WTC11 (cell line): ENCODE measurements around the gene B3GAT1. TPM values are rescaled to one million over a fixed set of nuclear protein-coding genes. Genes with fewer than 3 reads are reported as not detected.

Source experiments
- CBFB ChIP-seq: sonication (generic); formaldehyde crosslinking; IDR thresholded peaks from 2 replicates; pipeline ENCODE4 v1.8.1; 2022; ENCODE audit warnings: mild to moderate bottlenecking, low read depth, missing genetic modification reagents
- EMX1 ChIP-seq: fragments of 250-450 bp; sonication (Bioruptor Pico); IDR thresholded peaks from 2 replicates; pipeline ENCODE4 v1.8.0; 2021; ENCODE audit warnings: mild to moderate bottlenecking
- GABPB1 ChIP-seq: sonication (generic); formaldehyde crosslinking; IDR thresholded peaks from 2 replicates; pipeline ENCODE4 v1.8.1; 2023; ENCODE audit warnings: mild to moderate bottlenecking, missing genetic modification reagents
- SMAD4 ChIP-seq: sonication (generic); formaldehyde crosslinking; IDR thresholded peaks from 2 replicates; pipeline ENCODE4 v1.8.0; 2022; ENCODE audit warnings: mild to moderate bottlenecking, missing genetic modification reagents
- TEAD1 ChIP-seq: sonication (generic); formaldehyde crosslinking; IDR thresholded peaks from 2 replicates; pipeline ENCODE4 v1.8.0; 2022; ENCODE audit warnings: mild to moderate bottlenecking, missing genetic modification reagents
- TEAD4 ChIP-seq: sonication (generic); formaldehyde crosslinking; IDR thresholded peaks from 2 replicates; pipeline ENCODE4 v1.8.0; 2022; ENCODE audit warnings: mild to moderate bottlenecking, missing genetic modification reagents
- ZNF219 ChIP-seq: sonication (generic); formaldehyde crosslinking; IDR thresholded peaks from 2 replicates; pipeline ENCODE4 v1.8.0; 2023; ENCODE audit warnings: missing genetic modification reagents, mild to moderate bottlenecking, borderline replicate concordance
- ZNF317 ChIP-seq: sonication (generic); formaldehyde crosslinking; IDR thresholded peaks from 2 replicates; pipeline ENCODE4 v1.8.1; 2023; ENCODE audit warnings: low read depth, mild to moderate bottlenecking, moderate library complexity, missing genetic modification reagents, borderline replicate concordance
- total RNA-seq: library from RNA; stranded (reverse); gene quantifications from 3 replicates; pipeline ENCODE4 v1.2.3, GENCODE V29; 2021
- TF ChIP-seq, protein P1 (sequence below): fragments of 250-450 bp; sonication (Bioruptor Pico); IDR thresholded peaks from 2 replicates; pipeline ENCODE4 v1.9.0; 2021; ENCODE audit warnings: mild to moderate bottlenecking, borderline replicate concordance
- TF ChIP-seq, protein P2 (sequence below): sonication (generic); formaldehyde crosslinking; IDR thresholded peaks from 2 replicates; pipeline ENCODE4 v1.8.0; 2022; ENCODE audit warnings: missing genetic modification reagents
- TF ChIP-seq, protein P3 (sequence below): fragments of 250-450 bp; sonication (Bioruptor Pico); IDR thresholded peaks from 2 replicates; pipeline ENCODE4 v1.9.0; 2021; ENCODE audit warnings: moderate library complexity, mild to moderate bottlenecking, inconsistent platforms, borderline replicate concordance
- TF ChIP-seq, protein P4 (sequence below): fragments of 250-450 bp; sonication (Bioruptor Pico); IDR thresholded peaks from 2 replicates; pipeline ENCODE4 v1.8.0; 2021; ENCODE audit warnings: mild to moderate bottlenecking
- TF ChIP-seq, protein P5 (sequence below): sonication (generic); formaldehyde crosslinking; conservative IDR thresholded peaks from 2 replicates; pipeline ENCODE4 v1.8.1; 2023; ENCODE audit warnings: mild to moderate bottlenecking, low read depth, missing genetic modification reagents, moderate library complexity
- TF ChIP-seq, protein P6 (sequence below): fragments of 250-450 bp; sonication (Bioruptor Pico); conservative IDR thresholded peaks from 2 replicates; pipeline ENCODE4 v1.9.0; 2021; ENCODE audit warnings: mild to moderate bottlenecking

The B3GAT1 gene
- total RNA-seq, 1 experiment from 2014 or later, result 30.0 TPM

DNA sequence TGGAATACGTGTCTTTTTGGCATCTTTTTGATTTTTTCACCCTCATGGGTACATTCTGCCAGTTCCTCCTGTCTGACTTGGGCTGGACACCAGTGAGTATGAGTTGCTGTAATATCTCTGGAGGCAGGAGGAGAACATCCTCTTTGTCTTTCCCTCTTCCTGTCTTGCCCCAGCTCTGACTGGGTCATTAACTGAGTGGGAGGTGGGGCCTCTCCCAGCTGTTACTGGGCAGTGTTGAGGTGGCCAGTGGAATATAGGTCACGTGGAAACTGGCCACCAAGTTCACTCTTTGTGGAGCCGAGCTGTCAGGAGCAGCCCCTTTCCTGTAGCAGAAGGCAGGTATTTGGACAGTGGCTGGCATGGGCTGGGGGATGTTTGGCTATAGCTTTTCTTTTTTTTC is 78.1 kb downstream of the B3GAT1 start (continued):
- TF ChIP-seq, protein P1, sequence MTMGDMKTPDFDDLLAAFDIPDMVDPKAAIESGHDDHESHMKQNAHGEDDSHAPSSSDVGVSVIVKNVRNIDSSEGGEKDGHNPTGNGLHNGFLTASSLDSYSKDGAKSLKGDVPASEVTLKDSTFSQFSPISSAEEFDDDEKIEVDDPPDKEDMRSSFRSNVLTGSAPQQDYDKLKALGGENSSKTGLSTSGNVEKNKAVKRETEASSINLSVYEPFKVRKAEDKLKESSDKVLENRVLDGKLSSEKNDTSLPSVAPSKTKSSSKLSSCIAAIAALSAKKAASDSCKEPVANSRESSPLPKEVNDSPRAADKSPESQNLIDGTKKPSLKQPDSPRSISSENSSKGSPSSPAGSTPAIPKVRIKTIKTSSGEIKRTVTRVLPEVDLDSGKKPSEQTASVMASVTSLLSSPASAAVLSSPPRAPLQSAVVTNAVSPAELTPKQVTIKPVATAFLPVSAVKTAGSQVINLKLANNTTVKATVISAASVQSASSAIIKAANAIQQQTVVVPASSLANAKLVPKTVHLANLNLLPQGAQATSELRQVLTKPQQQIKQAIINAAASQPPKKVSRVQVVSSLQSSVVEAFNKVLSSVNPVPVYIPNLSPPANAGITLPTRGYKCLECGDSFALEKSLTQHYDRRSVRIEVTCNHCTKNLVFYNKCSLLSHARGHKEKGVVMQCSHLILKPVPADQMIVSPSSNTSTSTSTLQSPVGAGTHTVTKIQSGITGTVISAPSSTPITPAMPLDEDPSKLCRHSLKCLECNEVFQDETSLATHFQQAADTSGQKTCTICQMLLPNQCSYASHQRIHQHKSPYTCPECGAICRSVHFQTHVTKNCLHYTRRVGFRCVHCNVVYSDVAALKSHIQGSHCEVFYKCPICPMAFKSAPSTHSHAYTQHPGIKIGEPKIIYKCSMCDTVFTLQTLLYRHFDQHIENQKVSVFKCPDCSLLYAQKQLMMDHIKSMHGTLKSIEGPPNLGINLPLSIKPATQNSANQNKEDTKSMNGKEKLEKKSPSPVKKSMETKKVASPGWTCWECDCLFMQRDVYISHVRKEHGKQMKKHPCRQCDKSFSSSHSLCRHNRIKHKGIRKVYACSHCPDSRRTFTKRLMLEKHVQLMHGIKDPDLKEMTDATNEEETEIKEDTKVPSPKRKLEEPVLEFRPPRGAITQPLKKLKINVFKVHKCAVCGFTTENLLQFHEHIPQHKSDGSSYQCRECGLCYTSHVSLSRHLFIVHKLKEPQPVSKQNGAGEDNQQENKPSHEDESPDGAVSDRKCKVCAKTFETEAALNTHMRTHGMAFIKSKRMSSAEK (CRISPR knock-in tag), result no peak
- TF ChIP-seq ZNF317 (CRISPR knock-in tag), result no peak
- TF ChIP-seq, protein P2, sequence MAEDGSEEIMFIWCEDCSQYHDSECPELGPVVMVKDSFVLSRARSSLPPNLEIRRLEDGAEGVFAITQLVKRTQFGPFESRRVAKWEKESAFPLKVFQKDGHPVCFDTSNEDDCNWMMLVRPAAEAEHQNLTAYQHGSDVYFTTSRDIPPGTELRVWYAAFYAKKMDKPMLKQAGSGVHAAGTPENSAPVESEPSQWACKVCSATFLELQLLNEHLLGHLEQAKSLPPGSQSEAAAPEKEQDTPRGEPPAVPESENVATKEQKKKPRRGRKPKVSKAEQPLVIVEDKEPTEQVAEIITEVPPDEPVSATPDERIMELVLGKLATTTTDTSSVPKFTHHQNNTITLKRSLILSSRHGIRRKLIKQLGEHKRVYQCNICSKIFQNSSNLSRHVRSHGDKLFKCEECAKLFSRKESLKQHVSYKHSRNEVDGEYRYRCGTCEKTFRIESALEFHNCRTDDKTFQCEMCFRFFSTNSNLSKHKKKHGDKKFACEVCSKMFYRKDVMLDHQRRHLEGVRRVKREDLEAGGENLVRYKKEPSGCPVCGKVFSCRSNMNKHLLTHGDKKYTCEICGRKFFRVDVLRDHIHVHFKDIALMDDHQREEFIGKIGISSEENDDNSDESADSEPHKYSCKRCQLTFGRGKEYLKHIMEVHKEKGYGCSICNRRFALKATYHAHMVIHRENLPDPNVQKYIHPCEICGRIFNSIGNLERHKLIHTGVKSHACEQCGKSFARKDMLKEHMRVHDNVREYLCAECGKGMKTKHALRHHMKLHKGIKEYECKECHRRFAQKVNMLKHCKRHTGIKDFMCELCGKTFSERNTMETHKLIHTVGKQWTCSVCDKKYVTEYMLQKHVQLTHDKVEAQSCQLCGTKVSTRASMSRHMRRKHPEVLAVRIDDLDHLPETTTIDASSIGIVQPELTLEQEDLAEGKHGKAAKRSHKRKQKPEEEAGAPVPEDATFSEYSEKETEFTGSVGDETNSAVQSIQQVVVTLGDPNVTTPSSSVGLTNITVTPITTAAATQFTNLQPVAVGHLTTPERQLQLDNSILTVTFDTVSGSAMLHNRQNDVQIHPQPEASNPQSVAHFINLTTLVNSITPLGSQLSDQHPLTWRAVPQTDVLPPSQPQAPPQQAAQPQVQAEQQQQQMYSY (CRISPR knock-in tag), result no peak
- TF ChIP-seq, protein P3, sequence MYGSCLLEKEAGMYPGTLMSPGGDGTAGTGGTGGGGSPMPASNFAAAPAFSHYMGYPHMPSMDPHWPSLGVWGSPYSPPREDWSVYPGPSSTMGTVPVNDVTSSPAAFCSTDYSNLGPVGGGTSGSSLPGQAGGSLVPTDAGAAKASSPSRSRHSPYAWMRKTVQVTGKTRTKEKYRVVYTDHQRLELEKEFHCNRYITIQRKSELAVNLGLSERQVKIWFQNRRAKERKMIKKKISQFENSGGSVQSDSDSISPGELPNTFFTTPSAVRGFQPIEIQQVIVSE (CRISPR knock-in tag), result no peak
- TF ChIP-seq SMAD4 (CRISPR knock-in tag), result no peak
- no peak for TF ChIP-seq GABPB1 (CRISPR knock-in tag)
- no peak for TF ChIP-seq EMX1 (CRISPR knock-in tag)
- TF ChIP-seq, protein P4, sequence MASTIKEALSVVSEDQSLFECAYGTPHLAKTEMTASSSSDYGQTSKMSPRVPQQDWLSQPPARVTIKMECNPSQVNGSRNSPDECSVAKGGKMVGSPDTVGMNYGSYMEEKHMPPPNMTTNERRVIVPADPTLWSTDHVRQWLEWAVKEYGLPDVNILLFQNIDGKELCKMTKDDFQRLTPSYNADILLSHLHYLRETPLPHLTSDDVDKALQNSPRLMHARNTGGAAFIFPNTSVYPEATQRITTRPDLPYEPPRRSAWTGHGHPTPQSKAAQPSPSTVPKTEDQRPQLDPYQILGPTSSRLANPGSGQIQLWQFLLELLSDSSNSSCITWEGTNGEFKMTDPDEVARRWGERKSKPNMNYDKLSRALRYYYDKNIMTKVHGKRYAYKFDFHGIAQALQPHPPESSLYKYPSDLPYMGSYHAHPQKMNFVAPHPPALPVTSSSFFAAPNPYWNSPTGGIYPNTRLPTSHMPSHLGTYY (CRISPR knock-in tag), result no peak
- TF ChIP-seq, protein P5, sequence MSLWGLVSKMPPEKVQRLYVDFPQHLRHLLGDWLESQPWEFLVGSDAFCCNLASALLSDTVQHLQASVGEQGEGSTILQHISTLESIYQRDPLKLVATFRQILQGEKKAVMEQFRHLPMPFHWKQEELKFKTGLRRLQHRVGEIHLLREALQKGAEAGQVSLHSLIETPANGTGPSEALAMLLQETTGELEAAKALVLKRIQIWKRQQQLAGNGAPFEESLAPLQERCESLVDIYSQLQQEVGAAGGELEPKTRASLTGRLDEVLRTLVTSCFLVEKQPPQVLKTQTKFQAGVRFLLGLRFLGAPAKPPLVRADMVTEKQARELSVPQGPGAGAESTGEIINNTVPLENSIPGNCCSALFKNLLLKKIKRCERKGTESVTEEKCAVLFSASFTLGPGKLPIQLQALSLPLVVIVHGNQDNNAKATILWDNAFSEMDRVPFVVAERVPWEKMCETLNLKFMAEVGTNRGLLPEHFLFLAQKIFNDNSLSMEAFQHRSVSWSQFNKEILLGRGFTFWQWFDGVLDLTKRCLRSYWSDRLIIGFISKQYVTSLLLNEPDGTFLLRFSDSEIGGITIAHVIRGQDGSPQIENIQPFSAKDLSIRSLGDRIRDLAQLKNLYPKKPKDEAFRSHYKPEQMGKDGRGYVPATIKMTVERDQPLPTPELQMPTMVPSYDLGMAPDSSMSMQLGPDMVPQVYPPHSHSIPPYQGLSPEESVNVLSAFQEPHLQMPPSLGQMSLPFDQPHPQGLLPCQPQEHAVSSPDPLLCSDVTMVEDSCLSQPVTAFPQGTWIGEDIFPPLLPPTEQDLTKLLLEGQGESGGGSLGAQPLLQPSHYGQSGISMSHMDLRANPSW (CRISPR knock-in tag), result no peak
- no peak for TF ChIP-seq TEAD4 (CRISPR knock-in tag)
- TF ChIP-seq ZNF219 (CRISPR knock-in tag), result no peak
- TF ChIP-seq, protein P6, sequence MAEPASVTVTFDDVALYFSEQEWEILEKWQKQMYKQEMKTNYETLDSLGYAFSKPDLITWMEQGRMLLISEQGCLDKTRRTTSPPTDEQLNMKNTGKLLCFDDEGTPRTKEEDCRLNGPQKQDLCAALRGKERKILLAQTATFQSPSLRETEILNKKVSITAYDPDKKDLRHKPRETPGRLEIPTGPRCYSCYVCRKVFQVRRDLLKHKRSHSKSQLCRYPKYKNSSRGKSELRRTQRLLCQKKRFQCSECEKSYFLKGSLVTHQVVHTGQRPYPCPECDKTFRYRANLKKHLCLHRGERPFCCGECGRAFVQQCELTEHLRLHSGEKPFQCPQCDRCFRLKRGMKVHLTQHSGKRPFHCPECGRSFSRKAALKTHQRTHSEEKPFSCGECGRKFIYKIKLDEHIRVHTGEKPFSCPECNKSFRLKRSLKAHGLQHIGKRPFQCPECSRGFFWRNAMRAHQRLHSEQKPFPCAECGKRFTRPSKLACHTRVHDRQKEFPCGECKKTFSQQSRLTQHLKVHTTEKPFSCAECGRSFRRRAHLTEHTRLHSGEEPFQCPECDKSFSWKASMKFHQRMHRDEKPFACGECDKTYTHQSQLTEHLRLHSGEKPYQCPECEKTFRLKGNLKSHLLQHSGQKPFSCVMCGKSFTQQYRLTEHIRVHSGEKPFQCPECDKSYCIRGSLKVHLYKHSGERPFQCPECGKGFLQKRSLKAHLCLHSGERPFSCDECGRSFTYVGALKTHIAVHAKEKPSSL, result no peak
- no peak for TF ChIP-seq CBFB
- TF ChIP-seq TEAD1, result no peak
